ENCODE data around the gene APOC4.

DNA sequence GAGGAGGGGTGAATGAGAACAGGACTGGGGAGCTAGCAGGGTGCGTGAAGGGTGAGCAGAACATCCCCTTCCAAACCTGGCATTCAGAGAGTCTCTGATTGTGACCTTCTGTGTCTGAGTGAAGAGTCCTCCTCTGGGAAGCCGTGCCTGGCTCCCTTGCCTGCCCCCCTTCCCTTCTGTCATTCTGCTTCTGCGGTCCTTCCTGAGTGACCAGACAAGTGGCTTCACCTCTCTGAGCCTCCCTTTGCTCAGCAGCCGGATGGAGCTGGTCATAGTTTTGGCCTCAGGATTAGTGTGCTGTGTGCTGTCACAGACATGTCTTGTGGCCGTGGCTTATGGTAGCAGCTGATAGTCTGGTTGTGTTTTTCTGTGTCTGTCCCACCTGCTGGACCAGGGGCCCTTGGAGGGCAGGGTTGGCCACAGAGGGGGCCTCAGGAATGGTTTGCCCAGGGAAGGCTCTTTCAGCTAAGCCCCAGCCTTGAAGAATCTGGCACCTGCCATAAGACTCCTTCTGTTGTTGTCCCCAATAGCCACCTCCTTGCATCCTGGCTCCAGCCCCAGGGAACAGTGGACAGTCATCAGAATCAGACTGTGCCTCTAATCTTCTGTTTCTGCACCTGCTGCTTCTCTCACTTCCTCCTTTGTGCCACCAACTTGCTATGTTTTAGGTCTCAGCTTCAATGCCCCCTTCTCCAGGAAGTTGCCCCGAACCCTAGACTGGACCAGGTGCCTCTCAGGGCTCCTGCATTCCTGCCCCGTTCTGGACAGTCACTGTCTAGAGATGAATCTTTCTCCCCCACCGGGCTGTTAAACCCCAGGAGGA is 19.1 kb downstream of the APOC4 start:
- no peak for TF ChIP-seq ELF4 (IDR thresholded peaks at IDR 0.05)
- TF ChIP-seq LEF1 (IDR thresholded peaks at IDR 0.05; ENCODE audit: borderline replicate concordance), result no peak
- no peak for TF ChIP-seq SUZ12 (IDR thresholded peaks at IDR 0.05)
- TF ChIP-seq ZNF384 (IDR thresholded peaks at IDR 0.05), result no peak
- no peak for TF ChIP-seq SP1 (IDR thresholded peaks at IDR 0.05)
- TF ChIP-seq FOXM1 (IDR thresholded peaks at IDR 0.05; ENCODE audit: borderline replicate concordance), result no peak
- TF ChIP-seq HDGF (IDR thresholded peaks at IDR 0.05; ENCODE audit: borderline replicate concordance), result no peak
- TF ChIP-seq L3MBTL2 (conservative IDR thresholded peaks at IDR 0.05), result no peak
- TF ChIP-seq ARNT (IDR thresholded peaks at IDR 0.05), result no peak
- TF ChIP-seq, protein P1, sequence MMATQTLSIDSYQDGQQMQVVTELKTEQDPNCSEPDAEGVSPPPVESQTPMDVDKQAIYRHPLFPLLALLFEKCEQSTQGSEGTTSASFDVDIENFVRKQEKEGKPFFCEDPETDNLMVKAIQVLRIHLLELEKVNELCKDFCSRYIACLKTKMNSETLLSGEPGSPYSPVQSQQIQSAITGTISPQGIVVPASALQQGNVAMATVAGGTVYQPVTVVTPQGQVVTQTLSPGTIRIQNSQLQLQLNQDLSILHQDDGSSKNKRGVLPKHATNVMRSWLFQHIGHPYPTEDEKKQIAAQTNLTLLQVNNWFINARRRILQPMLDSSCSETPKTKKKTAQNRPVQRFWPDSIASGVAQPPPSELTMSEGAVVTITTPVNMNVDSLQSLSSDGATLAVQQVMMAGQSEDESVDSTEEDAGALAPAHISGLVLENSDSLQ (IDR thresholded peaks at IDR 0.05), result no peak
- no peak for TF ChIP-seq FOXK2 (IDR thresholded peaks at IDR 0.05)
- no peak for TF ChIP-seq NFRKB (IDR thresholded peaks at IDR 0.05)
- no peak for TF ChIP-seq CTBP1 (IDR thresholded peaks at IDR 0.05; ENCODE audit: borderline replicate concordance)

Data from HEK293T (cell line).